ENCODE measurements around the gene ANXA2.

Gene ANXA2

GRCh38 chr15:60385620-60386552 lies 11.9 kb downstream of the ANXA2 start:
- Histone ChIP-seq H3K9me3 (ENCODE audit: low read length) (no peaks in the 10 kb centered on the region), H3K27ac (ENCODE audit: low read depth, low read length) (no peak overlapping the region), H3K4me3 (ENCODE audit: low read depth in 1 of 2, low read length in 2 of 2) (no peak overlapping the region), H3K27me3 (ENCODE audit: control insufficient read depth in 1 of 2, insufficient read depth in 2 of 2, low read length in 2 of 2) (no peaks in the 10 kb centered on the region), H3K36me3 (ENCODE audit: insufficient read depth, low read length) (peaks cover 23% of the 10 kb centered on the region), H3K9ac (ENCODE audit: low read length) (no peak overlapping the region), H3K4me1 (ENCODE audit: insufficient read depth, low read length) (peaks cover 24% of the 10 kb centered on the region)

- H3K4me1 ChIP-seq (ENCODE audit: insufficient read depth, low read length), result peaks cover 12% of the 10 kb centered on the region
- no peak overlapping the region for H3K4me3 ChIP-seq (ENCODE audit: low read depth in 1 of 2, low read length in 2 of 2)
- no peaks in the 10 kb centered on the region for H3K27me3 ChIP-seq (ENCODE audit: control insufficient read depth in 1 of 2, insufficient read depth in 2 of 2, low read length in 2 of 2)
- H3K27ac ChIP-seq (ENCODE audit: low read depth, low read length), result no peak overlapping the region
- H3K9me3 ChIP-seq (ENCODE audit: low read length), result no peaks in the 10 kb centered on the region
- H3K9ac ChIP-seq (ENCODE audit: low read length), result no peak overlapping the region
- peaks cover 23% of the 10 kb centered on the region for H3K36me3 ChIP-seq (ENCODE audit: insufficient read depth, low read length)
Measured at GRCh38 chr15:60384526-60385126, 13.2 kb downstream of the ANXA2 start.

- Histone ChIP-seq H3K9me3 (ENCODE audit: low read length) (no peaks in the 10 kb centered on the region), H3K4me3 (ENCODE audit: low read depth in 1 of 2, low read length in 2 of 2) (no peak overlapping the region), H3K27ac (ENCODE audit: low read depth, low read length) (no peak overlapping the region), H3K27me3 (ENCODE audit: control insufficient read depth in 1 of 2, insufficient read depth in 2 of 2, low read length in 2 of 2) (no peaks in the 10 kb centered on the region), H3K4me1 (ENCODE audit: insufficient read depth, low read length) (peaks cover 6% of the 10 kb centered on the region), H3K36me3 (ENCODE audit: insufficient read depth, low read length) (peaks cover 23% of the 10 kb centered on the region), H3K9ac (ENCODE audit: low read length) (no peak overlapping the region)
Measured at GRCh38 chr15:60384053-60384452, 13.7 kb downstream of the ANXA2 start.

GRCh38 chr15:60382773-60383674 lies 14.8 kb downstream of the ANXA2 start:
- H3K4me3 ChIP-seq (ENCODE audit: low read depth in 1 of 2, low read length in 2 of 2), result no peak overlapping the region
- H3K4me1 ChIP-seq (ENCODE audit: insufficient read depth, low read length), result no peaks in the 10 kb centered on the region
- H3K9ac ChIP-seq (ENCODE audit: low read length), result no peak overlapping the region
- H3K27ac ChIP-seq (ENCODE audit: low read depth, low read length), result no peak overlapping the region
- peaks cover 23% of the 10 kb centered on the region for H3K36me3 ChIP-seq (ENCODE audit: insufficient read depth, low read length)
- no peaks in the 10 kb centered on the region for H3K9me3 ChIP-seq (ENCODE audit: low read length)
- no peaks in the 10 kb centered on the region for H3K27me3 ChIP-seq (ENCODE audit: control insufficient read depth in 1 of 2, insufficient read depth in 2 of 2, low read length in 2 of 2)

GRCh38 chr15:60381148-60381788 lies 16.5 kb downstream of the ANXA2 start:
- H3K27ac ChIP-seq (ENCODE audit: low read depth, low read length), result no peak overlapping the region
- peaks cover 33% of the 10 kb centered on the region for H3K36me3 ChIP-seq (ENCODE audit: insufficient read depth, low read length)
- no peaks in the 10 kb centered on the region for H3K4me1 ChIP-seq (ENCODE audit: insufficient read depth, low read length)
- H3K27me3 ChIP-seq (ENCODE audit: control insufficient read depth in 1 of 2, insufficient read depth in 2 of 2, low read length in 2 of 2), result no peaks in the 10 kb centered on the region
- H3K9ac ChIP-seq (ENCODE audit: low read length), result no peak overlapping the region
- no peak overlapping the region for H3K4me3 ChIP-seq (ENCODE audit: low read depth in 1 of 2, low read length in 2 of 2)
- no peaks in the 10 kb centered on the region for H3K9me3 ChIP-seq (ENCODE audit: low read length)

GRCh38 chr15:60379525-60380274 lies 18.1 kb downstream of the ANXA2 start:
- H3K27ac ChIP-seq (ENCODE audit: low read depth, low read length), result no peak overlapping the region

GRCh38 chr15:60379185-60379524 lies 18.6 kb downstream of the ANXA2 start:
- H3K27me3 ChIP-seq (ENCODE audit: control insufficient read depth in 1 of 2, insufficient read depth in 2 of 2, low read length in 2 of 2), result no peaks in the 10 kb centered on the region
- H3K4me1 ChIP-seq (ENCODE audit: insufficient read depth, low read length), result peaks cover 14% of the 10 kb centered on the region
- no peak overlapping the region for H3K4me3 ChIP-seq (ENCODE audit: low read depth in 1 of 2, low read length in 2 of 2)
- H3K27ac ChIP-seq (ENCODE audit: low read depth, low read length), result no peak overlapping the region
- H3K36me3 ChIP-seq (ENCODE audit: insufficient read depth, low read length), result peaks cover 34% of the 10 kb centered on the region
- H3K9ac ChIP-seq (ENCODE audit: low read length), result no peak overlapping the region
- no peaks in the 10 kb centered on the region for H3K9me3 ChIP-seq (ENCODE audit: low read length)

More at GRCh38 chr15:60379525-60380274, 18.1 kb downstream of the ANXA2 start:
- H3K27me3 ChIP-seq (ENCODE audit: control insufficient read depth in 1 of 2, insufficient read depth in 2 of 2, low read length in 2 of 2), result no peaks in the 10 kb centered on the region
- H3K4me1 ChIP-seq (ENCODE audit: insufficient read depth, low read length), result peaks cover 8% of the 10 kb centered on the region
- peaks cover 35% of the 10 kb centered on the region for H3K36me3 ChIP-seq (ENCODE audit: insufficient read depth, low read length)
- H3K4me3 ChIP-seq (ENCODE audit: low read depth in 1 of 2, low read length in 2 of 2), result no peak overlapping the region
- H3K9ac ChIP-seq (ENCODE audit: low read length), result no peak overlapping the region
- H3K9me3 ChIP-seq (ENCODE audit: low read length), result no peaks in the 10 kb centered on the region

- no peak overlapping the region for H3K4me3 ChIP-seq (ENCODE audit: low read depth in 1 of 2, low read length in 2 of 2)
- no peak overlapping the region for H3K9ac ChIP-seq (ENCODE audit: low read length)
- peaks cover 27% of the 10 kb centered on the region for H3K36me3 ChIP-seq (ENCODE audit: insufficient read depth, low read length)
- peaks cover 35% of the 10 kb centered on the region for H3K4me1 ChIP-seq (ENCODE audit: insufficient read depth, low read length)
- H3K27ac ChIP-seq (ENCODE audit: low read depth, low read length), result no peak overlapping the region
- no peaks in the 10 kb centered on the region for H3K9me3 ChIP-seq (ENCODE audit: low read length)
- H3K27me3 ChIP-seq (ENCODE audit: control insufficient read depth in 1 of 2, insufficient read depth in 2 of 2, low read length in 2 of 2), result no peaks in the 10 kb centered on the region
Measured at GRCh38 chr15:60376677-60377095, 21.1 kb downstream of the ANXA2 start.

GRCh38 chr15:60375306-60375705 lies 22.5 kb downstream of the ANXA2 start:
- Histone ChIP-seq H3K36me3 (ENCODE audit: insufficient read depth, low read length) (peaks cover 23% of the 10 kb centered on the region), H3K4me3 (ENCODE audit: low read depth in 1 of 2, low read length in 2 of 2) (no peak overlapping the region), H3K27me3 (ENCODE audit: control insufficient read depth in 1 of 2, insufficient read depth in 2 of 2, low read length in 2 of 2) (no peaks in the 10 kb centered on the region), H3K9ac (ENCODE audit: low read length) (no peak overlapping the region), H3K4me1 (ENCODE audit: insufficient read depth, low read length) (peaks cover 46% of the 10 kb centered on the region), H3K27ac (ENCODE audit: low read depth, low read length) (no peak overlapping the region), H3K9me3 (ENCODE audit: low read length) (no peaks in the 10 kb centered on the region)

GRCh38 chr15:60374628-60375081 lies 23.1 kb downstream of the ANXA2 start:
- peak overlapping the region; percentile 5 for H3K9ac ChIP-seq (ENCODE audit: low read length)
- H3K36me3 ChIP-seq (ENCODE audit: insufficient read depth, low read length), result peaks cover 30% of the 10 kb centered on the region
- H3K4me3 ChIP-seq (ENCODE audit: low read depth in 1 of 2, low read length in 2 of 2), result no peak overlapping the region
- H3K27ac ChIP-seq (ENCODE audit: low read depth, low read length), result no peak overlapping the region
- H3K4me1 ChIP-seq (ENCODE audit: insufficient read depth, low read length), result peaks cover 46% of the 10 kb centered on the region
- no peaks in the 10 kb centered on the region for H3K27me3 ChIP-seq (ENCODE audit: control insufficient read depth in 1 of 2, insufficient read depth in 2 of 2, low read length in 2 of 2)
- no peaks in the 10 kb centered on the region for H3K9me3 ChIP-seq (ENCODE audit: low read length)
